GM12872 (cell line): ENCODE measurements around the gene FZD4.

ENCODE experiments used
- TF ChIP-seq, protein P1 (sequence below): IDR thresholded peaks from 3 replicates; pipeline ENCODE4 v1.5.1; 2011; ENCODE audit warnings: low read depth, mild to moderate bottlenecking, low read length, moderate library complexity; ENCODE audit not compliant: insufficient read depth

Gene FZD4

DNA sequence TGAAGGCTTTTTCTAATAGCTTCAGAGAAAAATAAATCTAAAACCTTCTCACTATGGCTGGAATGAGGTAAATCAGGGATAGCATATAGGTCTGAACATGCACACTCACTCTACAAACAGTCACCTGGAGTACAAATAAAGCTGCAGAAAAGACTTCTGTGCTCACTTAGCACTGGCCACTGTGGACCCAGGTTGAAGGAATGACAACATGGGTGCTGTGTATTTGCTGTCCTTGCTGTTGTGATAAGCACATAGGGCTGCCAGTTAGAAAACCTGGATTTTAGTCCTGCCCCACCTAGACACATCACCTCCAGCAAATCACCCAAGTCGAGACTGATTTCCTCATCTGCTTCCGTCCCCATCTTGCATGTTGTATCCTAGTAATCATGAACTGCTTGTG, 51.2 kb downstream of the FZD4 start:
- TF ChIP-seq, protein P1, sequence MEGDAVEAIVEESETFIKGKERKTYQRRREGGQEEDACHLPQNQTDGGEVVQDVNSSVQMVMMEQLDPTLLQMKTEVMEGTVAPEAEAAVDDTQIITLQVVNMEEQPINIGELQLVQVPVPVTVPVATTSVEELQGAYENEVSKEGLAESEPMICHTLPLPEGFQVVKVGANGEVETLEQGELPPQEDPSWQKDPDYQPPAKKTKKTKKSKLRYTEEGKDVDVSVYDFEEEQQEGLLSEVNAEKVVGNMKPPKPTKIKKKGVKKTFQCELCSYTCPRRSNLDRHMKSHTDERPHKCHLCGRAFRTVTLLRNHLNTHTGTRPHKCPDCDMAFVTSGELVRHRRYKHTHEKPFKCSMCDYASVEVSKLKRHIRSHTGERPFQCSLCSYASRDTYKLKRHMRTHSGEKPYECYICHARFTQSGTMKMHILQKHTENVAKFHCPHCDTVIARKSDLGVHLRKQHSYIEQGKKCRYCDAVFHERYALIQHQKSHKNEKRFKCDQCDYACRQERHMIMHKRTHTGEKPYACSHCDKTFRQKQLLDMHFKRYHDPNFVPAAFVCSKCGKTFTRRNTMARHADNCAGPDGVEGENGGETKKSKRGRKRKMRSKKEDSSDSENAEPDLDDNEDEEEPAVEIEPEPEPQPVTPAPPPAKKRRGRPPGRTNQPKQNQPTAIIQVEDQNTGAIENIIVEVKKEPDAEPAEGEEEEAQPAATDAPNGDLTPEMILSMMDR, result no peak

- TF ChIP-seq, protein P1, result no peak
Observed at GRCh38 chr11:86902345-86902744, 52.9 kb downstream of the FZD4 start.

DNA sequence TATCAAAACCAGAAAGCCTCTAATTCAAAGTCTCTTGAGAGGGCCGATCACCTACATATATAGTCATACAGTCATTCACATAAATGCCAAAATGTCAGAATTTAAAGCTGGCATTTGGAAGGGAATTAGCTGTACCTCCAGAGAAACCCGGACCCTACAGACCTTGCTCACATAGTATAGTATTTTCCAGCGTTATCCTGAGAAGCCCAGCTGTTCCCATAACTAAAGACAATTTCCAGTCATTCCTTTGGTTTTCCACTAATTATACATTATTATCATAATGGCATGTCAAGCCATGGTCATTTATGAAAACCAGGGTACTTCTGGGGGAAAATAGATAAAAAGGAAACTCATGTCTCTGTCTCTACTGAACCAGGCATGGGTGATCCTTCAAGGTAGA, 53.6 kb downstream of the FZD4 start:
- TF ChIP-seq, protein P1, result no peak

DNA sequence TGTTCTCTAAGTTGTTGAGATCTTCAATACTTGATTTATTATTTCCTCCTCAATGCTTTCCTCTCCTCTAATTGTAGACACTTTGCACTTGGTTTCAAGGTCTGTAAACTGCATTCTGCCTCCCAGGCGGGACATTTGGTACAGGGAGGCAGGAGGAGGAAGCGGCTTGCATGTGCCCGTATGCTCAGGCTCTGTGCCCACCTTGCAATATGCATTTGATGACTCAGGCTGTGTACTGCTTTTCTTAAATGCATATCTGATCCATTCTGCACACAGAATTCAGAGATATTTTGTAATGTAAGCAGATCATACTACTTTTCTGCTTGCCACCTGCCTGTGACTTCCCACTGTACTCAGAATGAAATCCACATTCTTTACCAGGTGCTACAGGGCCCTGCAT, 55.0 kb downstream of the FZD4 start:
- TF ChIP-seq, protein P1, result no peak

DNA sequence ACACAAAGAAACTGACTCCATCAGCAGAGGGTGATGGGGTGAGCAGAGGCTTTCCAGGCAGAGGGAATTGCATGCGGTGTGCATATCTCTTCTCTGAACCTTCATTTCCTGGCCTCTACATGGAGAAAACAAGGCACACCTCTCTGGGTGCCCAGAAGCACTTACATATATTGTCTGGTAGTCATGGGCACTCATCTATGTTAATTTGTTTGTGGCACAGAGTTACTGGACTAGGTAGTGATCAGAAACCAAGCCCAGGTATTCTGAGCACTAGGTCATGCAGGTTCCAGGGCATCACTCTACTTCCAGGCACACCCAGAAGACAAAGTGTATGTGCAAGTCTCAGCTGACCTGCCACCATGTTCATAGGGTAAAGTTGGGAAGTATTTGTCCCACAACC, 56.5 kb downstream of the FZD4 start:
- TF ChIP-seq, protein P1, result no peak

- TF ChIP-seq, protein P1, result no peak
Observed at GRCh38 chr11:86896441-86896841, 58.8 kb downstream of the FZD4 start.
